RWPE1 (cell line): ENCODE data around the gene SAA1.

Experiments used
- CTCF ChIA-PET: fragments of 350-600 bp; sonication (Branson Sonifier 250); formaldehyde crosslinking; extraction: SDS; loops from one replicate; lab custom pipeline; 2021; lab: Yijun Ruan, JAX
- POLR2A ChIA-PET: fragments of 400-600 bp; formaldehyde crosslinking; extraction: SDS; loops from one replicate; lab custom pipeline; 2020; ENCODE audit warnings: antibody characterized with exemption; ENCODE audit not compliant: low non-redundant PET; lab: Yijun Ruan, JAX
- DNase-seq: peaks from one replicate; pipeline ENCODE4 v3.0.0; 2012; ENCODE audit warnings: low spot score
- H3K27ac ChIP-seq: fragments of 450-650 bp; 2 replicates; pipeline ENCODE4 v1.5.1; 2017
- CTCF ChIP-seq: fragments of 450-650 bp; conservative IDR thresholded peaks from 2 replicates; pipeline ENCODE4 v1.5.1; 2017; ENCODE audit warnings: low read depth, mild to moderate bottlenecking

SAA1 gene

GRCh38 chr11:18265949-18266348 lies at the start of gene SAA1:
Gene SAA1, plus strand, starts transcription at chr11:18266264. Its CDS starts 624 bp downstream, at chr11:18266888.
- POLR2A ChIA-PET, result no interaction called here

GRCh38 chr11:18221274-18221876 lies 44.7 kb upstream of the SAA1 start:
- CTCF ChIA-PET, result no interaction called here
- POLR2A ChIA-PET, result no interaction called here
- H3K27ac ChIP-seq, result no peak overlapping the region
- no peak for DNase-seq
- no peak for TF ChIP-seq CTCF

More at GRCh38 chr11:18265949-18266348, at the start of gene SAA1:
- TF ChIP-seq CTCF, result no peak
- CTCF ChIA-PET, result no interaction called here
- DNase-seq, result no peak
- H3K27ac ChIP-seq, result peak within 1 kb of the TSS; percentile 86

GRCh38 chr11:18222814-18223421 lies 43.1 kb upstream of the SAA1 start:
- TF ChIP-seq CTCF, result no peak
- DNase-seq, result no peak
- CTCF ChIA-PET, result no interaction called here
- POLR2A ChIA-PET, result no interaction called here
- no peak overlapping the region for H3K27ac ChIP-seq

- no peak overlapping the region for H3K27ac ChIP-seq
- ChIA-PET CTCF (no interaction called here), POLR2A (no interaction called here)
- TF ChIP-seq CTCF, result no peak
- DNase-seq, result no peak
Observed at GRCh38 chr11:18223591-18224387, 42.3 kb upstream of the SAA1 start.

GRCh38 chr11:18225913-18226312 lies 40.2 kb upstream of the SAA1 start:
- DNase-seq, result no peak
- CTCF ChIA-PET, result no interaction called here
- no peak overlapping the region for H3K27ac ChIP-seq
- POLR2A ChIA-PET, result no interaction called here
- no peak for TF ChIP-seq CTCF

- POLR2A ChIA-PET, result no interaction called here
- CTCF ChIA-PET, result no interaction called here
- no peak for TF ChIP-seq CTCF
- no peak overlapping the region for H3K27ac ChIP-seq
- no peak for DNase-seq
Observed at GRCh38 chr11:18229501-18229900, 36.6 kb upstream of the SAA1 start.
